ENCODE results near the gene JAKMIP1. TPM values are rescaled to one million over a fixed set of nuclear protein-coding genes. Genes with fewer than 3 reads are reported as not detected.

JAKMIP1 gene
- polyA plus RNA-seq, 3 donors: 0.08 TPM; not detected in 2

GRCh38 chr4:6205567-6205931 is 5.2 kb upstream of the JAKMIP1 start:
- Histone ChIP-seq H3K9ac (ENCODE audit: insufficient read depth, low read length, poor library complexity, severe bottlenecking) (no peak overlapping the region), H3K79me2 (ENCODE audit: insufficient read depth, low read length) (no peaks in the 10 kb centered on the region), H3K9me3 (replicated peaks in 1 of 2; ENCODE audit: control insufficient read depth in 1 of 2, insufficient read depth in 1 of 2, low read length in 2 of 2) (peaks cover 14 to 18% of the 10 kb centered on the region in 2 donors), H3K27me3 (ENCODE audit: control insufficient read depth in 2 of 2, insufficient read depth in 2 of 2, low read length in 2 of 2) (peaks cover 14 to 17% of the 10 kb centered on the region in 2 donors), H3K4me3 (replicated peaks in 1 of 3; ENCODE audit: low read depth in 2 of 3, low read length in 3 of 3) (no peak overlapping the region), H3K36me3 (replicated peaks in 1 of 2; ENCODE audit: control insufficient read depth in 1 of 2, insufficient read depth in 2 of 2, low read length in 2 of 2) (no peaks in the 10 kb centered on the region), H4K20me1 (ENCODE audit: insufficient read depth, low read length) (no peaks in the 10 kb centered on the region), H2AFZ (ENCODE audit: insufficient read depth, low read depth, low read length, poor library complexity, severe bottlenecking) (no peak overlapping the region), H3K4me2 (replicated peaks; ENCODE audit: extremely low read depth, low read length, poor library complexity, severe bottlenecking) (no peak overlapping the region), H3K4me1 (ENCODE audit: control insufficient read depth in 1 of 2, insufficient read depth in 2 of 2, low read length in 2 of 2) (no peaks in the 10 kb centered on the region), H3K27ac (ENCODE audit: low read depth in 1 of 2, low read length in 2 of 2) (no peak overlapping the region)
- Mint-ChIP-seq H3K27me3 (ENCODE audit: low read depth in 3 of 3) (peaks cover 24 to 35% (median 25%) of the 10 kb centered on the region in 3 donors), H3K4me3 (no peak overlapping the region), H3K4me1 (peaks cover 1% of the 10 kb centered on the region), H3K9me3 (peaks cover 9 to 15% (median 13%) of the 10 kb centered on the region in 7 donors), H3K36me3 (peaks cover 3 to 6% of the 10 kb centered on the region in 2 donors), H3K27ac (no peak overlapping the region)
- 80% methylated on average over 1 of the region's 4 CpGs for WGBS (ENCODE audit: insufficient coverage)
- intact Hi-C loops (cut with micrococcal nuclease): no loop called here
- TF ChIP-seq CTCF (IDR thresholded peaks at IDR 0.05): no peak
- DNase-seq: no peak

- H3K9me3 Mint-ChIP-seq: peaks cover 9 to 15% (median 13%) of the 10 kb centered on the region in 7 donors
- intact Hi-C loops (cut with micrococcal nuclease): no loop called here
- Histone ChIP-seq H3K9ac (ENCODE audit: insufficient read depth, low read length, poor library complexity, severe bottlenecking) (no peak overlapping the region), H3K4me3 (replicated peaks in 1 of 3; ENCODE audit: low read depth in 2 of 3, low read length in 3 of 3) (no peak overlapping the region), H2AFZ (ENCODE audit: insufficient read depth, low read depth, low read length, poor library complexity, severe bottlenecking) (no peak overlapping the region), H3K36me3 (replicated peaks in 1 of 2; ENCODE audit: control insufficient read depth in 1 of 2, insufficient read depth in 2 of 2, low read length in 2 of 2) (no peaks in the 10 kb centered on the region), H3K79me2 (ENCODE audit: insufficient read depth, low read length) (no peaks in the 10 kb centered on the region), H3K27ac (ENCODE audit: low read depth in 1 of 2, low read length in 2 of 2) (no peak overlapping the region), H3K9me3 (replicated peaks in 1 of 2; ENCODE audit: control insufficient read depth in 1 of 2, insufficient read depth in 1 of 2, low read length in 2 of 2) (peaks cover 14 to 18% of the 10 kb centered on the region in 2 donors), H4K20me1 (ENCODE audit: insufficient read depth, low read length) (no peaks in the 10 kb centered on the region), H3K4me2 (replicated peaks; ENCODE audit: extremely low read depth, low read length, poor library complexity, severe bottlenecking) (no peak overlapping the region), H3K4me1 (ENCODE audit: control insufficient read depth in 1 of 2, insufficient read depth in 2 of 2, low read length in 2 of 2) (peaks cover 0 to 2% of the 10 kb centered on the region in 2 donors), H3K27me3 (ENCODE audit: control insufficient read depth in 2 of 2, insufficient read depth in 2 of 2, low read length in 2 of 2) (peaks cover 14 to 17% of the 10 kb centered on the region in 2 donors)
- WGBS (ENCODE audit: insufficient coverage): 20% methylated on average over 1 of the region's 8 CpGs
- DNase-seq: no peak
- H3K27me3 Mint-ChIP-seq (ENCODE audit: low read depth in 3 of 3): peaks cover 23 to 38% (median 23%) of the 10 kb centered on the region in 3 donors
- no peak overlapping the region for H3K27ac Mint-ChIP-seq
- peaks cover 3 to 6% of the 10 kb centered on the region in 2 donors for H3K36me3 Mint-ChIP-seq
- H3K4me1 Mint-ChIP-seq: peaks cover 3% of the 10 kb centered on the region
- no peak overlapping the region for H3K4me3 Mint-ChIP-seq
- TF ChIP-seq CTCF (IDR thresholded peaks at IDR 0.05): no peak
Measured at GRCh38 chr4:6204871-6205566, 4.7 kb upstream of the JAKMIP1 start.

Measured in CD14-positive monocyte (primary cell).